Glutamatergic neuron (in vitro differentiated cells): ENCODE measurements around the gene PTPRN2. TPM values are rescaled to one million over a fixed set of nuclear protein-coding genes. Genes with fewer than 3 reads are reported as not detected.

Experiments used
- DNase-seq: peaks from one replicate; pipeline ENCODE4 v3.0.0; 2022
- H3K27ac Mint-ChIP-seq: one replicate; pipeline ENCODE4 v1.8.0; 2020; ENCODE audit warnings: mild to moderate bottlenecking, mixed read lengths, inconsistent platforms; ENCODE audit not compliant: unreplicated experiment
- H3K27me3 Mint-ChIP-seq: one replicate; pipeline ENCODE4 v1.8.0; 2020; ENCODE audit warnings: mild to moderate bottlenecking, moderate library complexity, mixed read lengths, inconsistent platforms; ENCODE audit not compliant: unreplicated experiment
- H3K36me3 Mint-ChIP-seq: one replicate; pipeline ENCODE4 v1.8.0; 2020; ENCODE audit warnings: mild to moderate bottlenecking, mixed read lengths, inconsistent platforms; ENCODE audit not compliant: unreplicated experiment
- H3K4me1 Mint-ChIP-seq: one replicate; pipeline ENCODE4 v1.8.0; 2020; ENCODE audit warnings: mild to moderate bottlenecking, low read depth, mixed read lengths, inconsistent platforms; ENCODE audit not compliant: unreplicated experiment
- H3K4me3 Mint-ChIP-seq: one replicate; pipeline ENCODE4 v1.8.0; 2020; ENCODE audit warnings: mild to moderate bottlenecking, mixed read lengths, inconsistent platforms; ENCODE audit not compliant: unreplicated experiment
- H3K9me3 Mint-ChIP-seq: one replicate; pipeline ENCODE4 v1.8.0; 2020; ENCODE audit warnings: mild to moderate bottlenecking, moderate library complexity, mixed read lengths, inconsistent platforms; ENCODE audit not compliant: unreplicated experiment
- total RNA-seq: library from RNA; stranded (reverse); fragmentation: NEBNext Ultra II Directional; extraction: Animal tissue kit (Norgen Biotek cat#: 25700); gene quantifications from one replicate; pipeline ENCODE4 v1.2.1, GENCODE V29; 2021; ENCODE audit not compliant: unreplicated experiment
- TF ChIP-seq, protein P1 (sequence below): fragments of 200-600 bp; sonication (generic); IDR thresholded peaks from one replicate; pipeline ENCODE4 v1.5.0; 2021; ENCODE audit not compliant: partially characterized antibody, unreplicated experiment

PTPRN2 gene
- total RNA-seq, 1 donor from 2014 or later = 49.0 TPM

DNA sequence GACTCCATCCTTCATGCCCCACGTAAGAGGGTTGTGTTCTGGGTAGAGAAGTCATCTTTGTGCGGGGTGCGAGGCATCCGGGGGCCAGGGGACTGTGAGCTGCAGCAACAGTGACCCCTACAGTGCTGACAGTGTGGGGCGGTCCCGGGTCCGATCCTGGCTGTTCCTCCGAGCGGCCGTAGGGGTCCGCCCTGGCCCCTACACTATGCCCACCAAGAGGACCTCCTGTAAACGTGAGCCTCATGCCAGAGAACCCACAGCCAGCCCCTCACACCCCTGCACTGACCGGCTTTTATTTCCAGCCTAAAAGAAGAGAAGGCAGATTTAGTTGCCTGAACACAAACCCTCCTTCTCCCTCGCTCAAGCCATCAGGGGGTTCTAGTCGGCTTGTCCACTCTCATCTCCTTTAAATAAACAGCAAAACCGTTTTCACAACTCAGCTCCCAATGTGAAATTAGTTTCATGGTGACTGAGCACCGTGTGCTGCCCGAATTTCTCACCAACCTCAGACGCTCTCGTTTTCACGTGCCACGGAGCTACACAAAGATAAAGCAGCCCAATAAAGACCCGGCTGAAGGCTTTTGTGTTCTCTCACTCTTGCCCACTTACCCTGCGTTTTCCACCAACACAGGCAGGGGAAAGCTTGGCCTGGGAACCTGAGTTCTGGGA lies 588.6 kb downstream of the PTPRN2 start:
- no peak overlapping the region for H3K4me3 Mint-ChIP-seq

DNA sequence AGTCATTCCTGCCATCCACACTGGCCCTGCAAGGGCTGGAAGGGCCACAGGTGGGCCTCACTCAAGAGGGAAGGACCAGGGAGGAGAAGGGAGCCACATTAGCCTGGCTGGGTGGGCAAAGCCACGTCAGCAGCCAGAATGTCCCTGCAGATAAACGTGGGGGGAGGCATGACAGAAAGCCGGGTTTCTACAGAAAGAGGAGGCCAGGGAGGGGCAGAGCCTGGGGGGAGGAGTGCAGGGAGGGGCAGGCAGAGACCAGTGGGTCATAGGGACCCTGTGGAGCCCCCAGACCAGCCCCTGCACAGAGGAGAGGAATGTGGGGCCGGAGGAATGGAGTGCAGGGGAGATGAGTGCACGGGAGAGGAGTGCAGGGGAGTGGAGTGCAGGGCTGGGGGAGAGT lies 590.2 kb downstream of the PTPRN2 start:
- Mint-ChIP-seq H3K4me1 (peaks cover 9% of the 10 kb centered on the region), H3K9me3 (peaks cover 14% of the 10 kb centered on the region), H3K36me3 (no peaks in the 10 kb centered on the region), H3K27me3 (peaks cover 10% of the 10 kb centered on the region), H3K27ac (peak overlapping the region; percentile 66), H3K4me3 (no peak overlapping the region)
- no peak for DNase-seq
- TF ChIP-seq, protein P1, sequence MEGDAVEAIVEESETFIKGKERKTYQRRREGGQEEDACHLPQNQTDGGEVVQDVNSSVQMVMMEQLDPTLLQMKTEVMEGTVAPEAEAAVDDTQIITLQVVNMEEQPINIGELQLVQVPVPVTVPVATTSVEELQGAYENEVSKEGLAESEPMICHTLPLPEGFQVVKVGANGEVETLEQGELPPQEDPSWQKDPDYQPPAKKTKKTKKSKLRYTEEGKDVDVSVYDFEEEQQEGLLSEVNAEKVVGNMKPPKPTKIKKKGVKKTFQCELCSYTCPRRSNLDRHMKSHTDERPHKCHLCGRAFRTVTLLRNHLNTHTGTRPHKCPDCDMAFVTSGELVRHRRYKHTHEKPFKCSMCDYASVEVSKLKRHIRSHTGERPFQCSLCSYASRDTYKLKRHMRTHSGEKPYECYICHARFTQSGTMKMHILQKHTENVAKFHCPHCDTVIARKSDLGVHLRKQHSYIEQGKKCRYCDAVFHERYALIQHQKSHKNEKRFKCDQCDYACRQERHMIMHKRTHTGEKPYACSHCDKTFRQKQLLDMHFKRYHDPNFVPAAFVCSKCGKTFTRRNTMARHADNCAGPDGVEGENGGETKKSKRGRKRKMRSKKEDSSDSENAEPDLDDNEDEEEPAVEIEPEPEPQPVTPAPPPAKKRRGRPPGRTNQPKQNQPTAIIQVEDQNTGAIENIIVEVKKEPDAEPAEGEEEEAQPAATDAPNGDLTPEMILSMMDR = no peak

More for the DNA sequence above, 588.6 kb downstream of the PTPRN2 start:
- Mint-ChIP-seq H3K27ac (no peak overlapping the region), H3K27me3 (peaks cover 10% of the 10 kb centered on the region), H3K9me3 (peaks cover 13% of the 10 kb centered on the region), H3K4me1 (peaks cover 5% of the 10 kb centered on the region), H3K36me3 (no peaks in the 10 kb centered on the region)
- no peak for DNase-seq
- TF ChIP-seq, protein P1 = no peak

DNA sequence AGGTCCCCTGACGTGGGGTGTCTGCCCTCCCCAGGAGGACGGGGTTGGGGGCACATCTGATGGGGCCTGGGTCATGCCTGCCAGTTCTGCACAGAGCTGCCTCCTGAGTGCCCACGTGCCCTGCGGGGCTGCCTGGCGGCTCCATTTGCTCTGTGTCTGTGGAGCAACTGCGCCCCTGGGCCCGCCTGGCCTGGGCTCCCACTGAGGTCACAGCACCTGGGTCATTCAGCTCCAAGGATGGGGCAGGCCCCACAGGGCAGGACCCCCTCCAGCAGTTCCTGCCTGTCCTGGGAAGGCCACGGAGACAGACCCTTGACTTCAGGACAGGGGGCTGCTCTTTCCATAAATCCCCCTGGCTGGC lies 590.6 kb downstream of the PTPRN2 start:
- H3K36me3 Mint-ChIP-seq = no peaks in the 10 kb centered on the region
- no peak for DNase-seq
- H3K27me3 Mint-ChIP-seq = peaks cover 10% of the 10 kb centered on the region
- peaks cover 9% of the 10 kb centered on the region for H3K4me1 Mint-ChIP-seq
- peaks cover 15% of the 10 kb centered on the region for H3K9me3 Mint-ChIP-seq
- H3K27ac Mint-ChIP-seq = no peak overlapping the region
- H3K4me3 Mint-ChIP-seq = no peak overlapping the region
- TF ChIP-seq, protein P1 = no peak

DNA sequence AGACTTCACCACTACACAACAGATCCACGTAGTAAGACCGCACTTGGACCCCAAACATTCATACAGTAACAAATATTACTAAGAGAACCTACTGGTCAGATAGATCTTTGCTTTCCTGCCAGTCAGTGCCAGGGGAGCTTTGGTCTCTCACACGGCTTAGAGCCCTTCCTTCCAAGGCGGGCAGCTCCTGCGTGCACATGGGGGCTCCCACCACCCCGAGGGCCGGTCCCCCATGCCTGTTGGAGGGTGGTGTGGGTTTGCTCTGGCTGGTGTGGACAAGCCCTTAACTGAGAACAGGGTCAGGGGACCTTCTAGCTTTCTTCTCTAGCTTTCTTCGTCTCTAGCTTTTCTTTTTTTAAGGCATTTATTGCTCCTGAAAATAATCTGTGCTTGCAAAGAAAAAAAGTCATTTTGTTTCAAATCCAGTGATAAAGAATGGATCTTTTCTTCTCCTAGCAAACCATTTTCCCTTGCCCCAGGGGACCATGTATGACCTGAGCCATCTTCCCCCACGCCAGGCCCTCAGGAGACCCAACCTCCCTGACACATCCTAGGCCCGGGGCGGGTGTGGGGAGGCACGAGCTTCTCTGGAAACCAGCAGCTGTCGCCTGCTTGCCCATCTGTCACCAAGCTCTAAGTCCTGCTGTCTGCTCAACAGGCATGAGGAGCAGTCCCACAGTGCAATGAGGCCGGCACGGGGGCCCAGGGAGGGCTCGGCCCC lies 591.1 kb downstream of the PTPRN2 start:
- H3K9me3 Mint-ChIP-seq = peaks cover 15% of the 10 kb centered on the region
- peaks cover 9% of the 10 kb centered on the region for H3K4me1 Mint-ChIP-seq
- no peaks in the 10 kb centered on the region for H3K36me3 Mint-ChIP-seq
- H3K27ac Mint-ChIP-seq = peak overlapping the region; percentile 89
- DNase-seq = peak; percentile 72
- no peak overlapping the region for H3K4me3 Mint-ChIP-seq
- H3K27me3 Mint-ChIP-seq = peaks cover 10% of the 10 kb centered on the region
- TF ChIP-seq, protein P1 = no peak

DNA sequence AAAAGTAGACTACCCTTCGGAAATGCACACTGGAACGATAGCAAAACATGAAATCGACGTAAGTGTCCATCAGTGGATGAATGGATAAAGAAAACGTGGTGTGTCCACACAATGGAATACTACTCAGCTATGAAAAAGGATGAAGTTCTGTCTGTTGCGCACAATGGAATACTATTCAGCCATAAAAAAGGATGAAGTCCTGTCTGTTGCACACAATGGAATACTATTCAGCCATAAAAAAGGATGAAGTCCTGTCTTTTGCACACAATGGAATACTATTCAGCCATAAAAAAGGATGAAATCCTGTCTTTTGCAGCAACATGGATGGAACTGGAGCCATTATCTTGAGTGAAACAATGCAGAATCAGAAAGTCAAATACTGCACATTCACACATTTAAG lies 591.8 kb downstream of the PTPRN2 start:
- Mint-ChIP-seq H3K9me3 (peaks cover 15% of the 10 kb centered on the region), H3K4me3 (no peak overlapping the region), H3K27me3 (peaks cover 10% of the 10 kb centered on the region), H3K27ac (no peak overlapping the region), H3K36me3 (no peaks in the 10 kb centered on the region), H3K4me1 (peaks cover 9% of the 10 kb centered on the region)
- DNase-seq = no peak
- TF ChIP-seq, protein P1 = no peak
